Central memory CD4-positive, alpha-beta T cell (primary cell): ENCODE data around the gene CFAP73.

Source experiments
- DNase-seq: peaks from one replicate; pipeline ENCODE4 v3.0.0; 2022

CFAP73 gene

GRCh38 chr12:113167868-113168267 is 18.3 kb downstream of the CFAP73 start:
- DNase-seq, result no peak

GRCh38 chr12:113169697-113170096 is 20.2 kb downstream of the CFAP73 start:
- no peak for DNase-seq

- no peak for DNase-seq
Observed at GRCh38 chr12:113170457-113170856, 20.9 kb downstream of the CFAP73 start.

DNA sequence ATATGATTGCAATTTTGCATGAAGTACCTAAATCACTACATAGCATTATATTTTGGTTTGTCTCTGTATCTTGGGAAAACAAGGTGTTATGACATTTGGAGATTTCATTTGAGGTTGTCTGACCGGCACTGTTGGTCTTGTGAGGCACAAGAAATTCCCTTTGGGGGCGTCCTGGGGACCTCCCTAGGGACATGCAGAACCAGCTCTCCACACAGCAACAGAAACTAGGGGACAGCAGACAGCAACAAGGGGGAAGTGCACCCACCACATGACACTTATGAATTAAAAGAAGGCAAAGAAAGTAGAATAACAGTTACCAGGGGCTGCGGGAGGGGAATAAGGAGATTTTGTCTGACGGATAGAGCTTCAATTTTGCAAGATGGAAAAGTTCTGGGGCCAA is 21.4 kb downstream of the CFAP73 start:
- DNase-seq, result no peak

DNA sequence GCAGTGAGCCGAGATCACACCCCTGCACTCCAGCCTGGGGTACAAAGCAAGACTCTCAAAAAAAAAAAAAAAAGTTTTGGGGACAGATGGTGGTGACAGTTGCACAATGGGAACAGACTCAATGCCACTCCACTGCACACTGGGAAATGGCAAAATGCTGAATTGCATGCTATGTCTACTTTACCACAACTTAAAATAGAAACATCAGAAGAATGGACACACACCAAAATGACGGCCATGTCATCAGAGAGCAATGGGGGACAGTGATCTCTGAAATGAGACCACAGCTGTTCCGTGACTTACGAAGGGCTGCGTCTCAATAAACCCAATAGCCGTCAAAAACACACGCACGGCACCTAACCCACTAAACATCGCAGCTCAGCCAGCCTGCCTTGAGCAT is 22.0 kb downstream of the CFAP73 start:
- DNase-seq, result no peak

DNA sequence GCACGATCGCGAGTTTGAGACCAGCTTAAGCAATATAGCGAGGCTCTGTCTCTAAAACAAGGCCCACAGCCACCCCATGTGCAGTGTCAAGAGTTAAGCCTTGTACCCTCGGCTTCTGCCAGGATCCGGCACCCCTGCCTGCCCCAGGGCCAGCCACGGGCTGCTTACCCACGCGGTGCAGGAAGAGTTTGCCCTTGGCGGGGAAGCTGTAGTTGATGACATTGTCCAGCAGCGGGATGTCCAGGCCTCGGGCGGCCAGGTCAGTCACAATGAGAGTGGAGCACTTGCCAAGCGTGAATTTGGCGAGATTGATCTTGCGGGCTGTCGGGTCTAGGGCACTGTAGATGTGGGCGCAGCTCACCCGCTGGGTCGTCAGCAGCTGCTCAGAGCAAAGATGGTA is 22.7 kb downstream of the CFAP73 start:
- DNase-seq, result no peak

DNA sequence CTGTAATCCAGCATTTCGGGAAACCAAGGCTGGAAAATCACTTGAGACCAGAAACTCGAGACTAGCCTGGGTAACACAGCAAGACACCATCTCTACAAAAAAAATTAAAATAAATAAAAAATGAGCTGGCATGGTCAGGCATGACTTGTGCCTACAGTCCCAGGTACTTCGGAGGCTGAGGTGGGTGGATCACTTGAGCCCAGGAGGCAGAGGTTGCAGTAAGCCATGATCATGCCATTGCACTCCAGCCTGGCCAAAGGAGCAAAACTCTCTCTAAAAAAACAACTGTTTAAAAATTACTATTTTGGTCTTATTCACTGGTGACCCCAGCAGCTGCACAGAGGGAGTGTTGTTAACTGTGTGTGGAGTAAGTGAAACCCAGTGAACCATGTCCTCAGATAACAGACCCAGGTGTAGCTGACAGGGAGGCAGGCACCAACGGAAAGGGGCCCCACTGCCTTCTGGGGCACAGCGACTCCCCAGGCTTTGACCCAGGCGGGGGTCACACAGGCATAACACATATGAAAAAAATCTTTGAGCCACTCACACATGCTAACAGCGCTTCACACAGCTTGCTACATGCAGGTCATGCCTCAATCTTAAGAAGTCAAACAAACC is 23.7 kb downstream of the CFAP73 start:
- DNase-seq, result no peak

GRCh38 chr12:113174461-113175384 is 25.2 kb downstream of the CFAP73 start:
- DNase-seq, result peak; percentile 62

GRCh38 chr12:113179023-113179422 is 29.5 kb downstream of the CFAP73 start:
- no peak for DNase-seq

GRCh38 chr12:113180333-113180732 is 30.8 kb downstream of the CFAP73 start:
- no peak for DNase-seq

DNA sequence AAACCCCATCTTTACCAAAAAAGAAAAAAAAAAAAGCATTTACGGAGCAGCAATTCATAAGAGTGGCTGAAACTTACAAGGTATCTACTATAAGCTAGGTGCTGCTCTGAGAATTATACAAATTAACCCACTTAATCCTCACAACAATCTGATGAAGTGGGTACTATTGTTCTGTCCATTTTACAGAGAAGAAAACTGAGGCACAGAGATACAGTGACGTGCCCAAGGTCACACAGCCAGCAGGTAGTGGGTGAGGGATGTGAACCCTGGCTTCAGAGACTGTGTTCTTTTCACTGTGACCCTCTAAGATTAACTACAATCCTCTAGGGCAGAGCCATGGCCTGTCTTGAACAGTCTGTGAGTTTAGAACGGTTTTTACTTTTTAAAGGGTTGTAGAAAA is 32.5 kb downstream of the CFAP73 start:
- DNase-seq, result no peak

DNA sequence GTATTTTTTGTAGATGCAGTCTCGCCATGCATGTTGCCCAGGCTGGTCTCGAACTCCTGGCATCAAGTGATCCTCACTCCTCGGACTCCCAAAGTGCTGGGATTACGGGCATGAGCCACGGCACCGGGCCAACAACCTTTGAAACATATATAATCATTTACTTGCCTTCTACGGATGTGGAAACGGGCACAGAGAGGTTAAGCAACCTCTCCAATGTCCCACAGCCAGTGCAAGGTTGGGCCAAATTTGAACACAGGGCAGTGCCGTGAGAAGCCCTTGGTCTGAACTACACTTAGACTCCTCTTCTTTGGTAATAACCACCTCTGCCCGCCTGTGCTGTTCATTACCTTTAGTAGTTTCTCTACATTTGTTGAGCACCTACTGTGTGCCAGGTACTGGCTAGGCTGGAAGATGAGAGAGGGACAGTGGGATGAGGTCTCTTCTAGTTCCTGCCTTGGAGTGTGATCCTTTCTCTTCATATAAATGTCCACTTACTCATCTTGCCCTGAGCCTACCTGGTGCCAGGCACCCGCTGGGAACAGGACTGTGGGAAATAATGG is 33.6 kb downstream of the CFAP73 start:
- no peak for DNase-seq

DNA sequence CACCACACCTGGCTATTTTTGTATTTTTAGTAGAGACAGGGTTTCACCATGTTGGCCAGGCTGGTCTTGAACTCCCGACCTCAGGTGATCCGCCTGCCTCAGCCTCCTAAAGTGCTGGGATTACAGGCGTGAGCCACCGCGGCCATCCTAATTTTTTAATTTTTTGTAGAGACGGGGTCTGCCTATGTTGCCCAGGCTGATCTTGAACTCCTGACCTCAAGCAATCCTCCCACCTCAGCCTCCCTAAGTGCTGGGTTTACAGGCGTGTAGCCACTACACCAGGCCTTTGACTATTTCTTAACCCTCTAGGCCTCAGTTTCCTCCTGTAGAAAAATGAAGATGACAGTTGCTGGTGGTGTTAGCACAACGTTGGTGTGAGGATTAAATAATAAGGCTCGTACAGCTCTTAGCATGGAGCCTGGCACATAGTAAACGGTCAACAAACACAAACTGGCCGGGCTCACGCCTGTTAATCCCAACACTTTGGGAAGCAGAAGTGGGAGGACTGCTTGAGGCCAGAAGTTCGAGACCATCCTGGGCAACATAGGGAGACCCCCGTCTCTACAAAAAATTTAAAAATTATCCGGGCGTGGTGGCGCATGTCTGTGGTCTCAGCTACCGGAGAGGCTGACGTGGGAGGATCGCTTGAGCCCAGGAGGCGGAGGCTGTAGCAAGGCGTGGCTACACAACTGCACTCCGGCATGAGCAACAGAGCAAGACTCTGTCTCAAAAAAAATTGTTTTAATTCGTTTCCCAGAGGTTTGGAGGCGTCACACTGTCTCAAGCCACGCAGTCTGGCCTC is 34.8 kb downstream of the CFAP73 start:
- no peak for DNase-seq

DNA sequence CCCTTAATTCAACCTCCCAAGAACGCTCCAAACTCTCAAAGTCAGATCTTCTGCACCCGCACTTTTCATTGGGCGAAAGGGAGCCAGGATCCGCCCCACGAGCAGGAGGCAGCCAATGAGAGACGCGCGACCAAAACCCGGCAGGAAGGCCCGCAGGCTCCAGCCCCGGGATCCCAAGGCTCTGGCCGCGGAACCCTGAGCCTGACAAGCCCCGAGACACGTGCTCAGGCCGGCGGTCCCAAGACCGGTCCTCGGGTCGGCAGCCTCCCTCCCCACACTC is 35.3 kb downstream of the CFAP73 start:
- peak; percentile 88 for DNase-seq

- peak; percentile 77 for DNase-seq
Observed at GRCh38 chr12:113185180-113186032, 35.9 kb downstream of the CFAP73 start, which contains the start of the genes DDX54 and RITA1. Gene DDX54 (minus strand): TSS chr12:113185478. CDS start chr12:113185451, 27 bp downstream. Gene RITA1 (plus strand): TSS chr12:113185721. CDS start chr12:113186747, 1,026 bp downstream.

- DNase-seq, result no peak
Observed at GRCh38 chr12:113186033-113186365, 36.5 kb downstream of the CFAP73 start.

- no peak for DNase-seq
Observed at GRCh38 chr12:113186666-113187325, 37.3 kb downstream of the CFAP73 start.

- DNase-seq, result no peak
Observed at GRCh38 chr12:113189361-113189760, 39.8 kb downstream of the CFAP73 start.

DNA sequence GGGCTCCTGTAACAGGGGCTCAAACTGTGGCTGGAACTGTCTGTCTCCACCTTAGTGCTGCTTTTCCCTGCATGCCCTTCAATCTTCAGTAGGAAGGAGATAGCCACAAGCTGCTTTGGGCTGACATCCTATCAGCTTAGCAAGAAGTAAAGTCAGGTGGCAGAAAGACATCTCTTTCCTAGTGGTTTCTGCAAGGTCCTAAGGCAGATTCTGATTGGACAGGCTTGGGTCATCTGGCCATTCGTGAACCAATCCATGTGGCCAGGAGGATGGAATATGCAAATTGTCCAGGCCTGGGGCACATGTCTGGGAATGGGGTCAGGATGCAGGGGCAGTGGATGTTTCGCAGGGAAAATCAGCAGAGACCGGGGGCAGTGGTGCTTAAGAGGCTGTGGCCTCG is 41.2 kb downstream of the CFAP73 start:
- DNase-seq, result no peak

DNA sequence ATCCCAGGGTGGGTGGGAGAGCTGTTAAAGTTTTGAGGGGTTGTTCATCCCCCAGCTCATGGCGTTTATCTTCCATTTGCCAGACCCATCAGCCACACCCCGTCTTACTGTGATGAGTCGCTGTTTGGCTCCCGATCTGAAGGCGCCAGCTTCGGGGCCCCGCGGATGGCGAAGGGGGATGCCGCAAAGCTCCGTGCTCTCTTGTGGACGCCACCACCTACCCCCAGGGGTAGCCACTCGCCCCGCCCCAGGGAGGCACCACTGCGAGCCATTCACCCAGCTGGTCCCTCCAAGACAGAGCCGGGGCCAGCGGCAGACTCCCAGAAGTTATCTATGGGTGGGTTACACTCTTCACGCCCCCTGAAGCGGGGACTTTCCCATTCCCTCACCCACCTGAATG is 41.7 kb downstream of the CFAP73 start:
- DNase-seq, result no peak

- no peak for DNase-seq
Observed at GRCh38 chr12:113194971-113195391, 45.5 kb downstream of the CFAP73 start.

- no peak for DNase-seq
Observed at GRCh38 chr12:113195598-113195997, 46.1 kb downstream of the CFAP73 start.
